Measurements from ENCODE around the gene ZFHX3.

Gene ZFHX3

DNA sequence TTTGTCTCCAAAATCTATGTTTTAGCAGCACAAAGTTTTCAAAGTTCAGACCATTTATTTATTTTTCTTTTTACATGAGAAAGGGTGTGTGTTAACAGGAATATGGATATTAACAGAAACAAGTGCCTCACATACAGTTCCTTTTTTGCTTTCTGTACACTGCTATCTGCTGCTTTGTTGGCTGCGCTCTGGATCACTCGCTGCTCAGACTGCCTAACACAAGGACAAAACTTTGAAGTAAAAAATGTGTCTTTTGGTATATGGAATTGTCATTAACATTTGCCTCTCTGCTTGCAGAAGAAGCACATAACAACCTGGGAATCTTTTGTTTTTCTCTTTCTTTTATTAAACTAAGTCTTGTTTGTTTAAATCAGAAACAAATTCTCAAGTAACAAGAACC lies 262.8 kb downstream of the ZFHX3 start:
- no peak for DNase-seq

DNA sequence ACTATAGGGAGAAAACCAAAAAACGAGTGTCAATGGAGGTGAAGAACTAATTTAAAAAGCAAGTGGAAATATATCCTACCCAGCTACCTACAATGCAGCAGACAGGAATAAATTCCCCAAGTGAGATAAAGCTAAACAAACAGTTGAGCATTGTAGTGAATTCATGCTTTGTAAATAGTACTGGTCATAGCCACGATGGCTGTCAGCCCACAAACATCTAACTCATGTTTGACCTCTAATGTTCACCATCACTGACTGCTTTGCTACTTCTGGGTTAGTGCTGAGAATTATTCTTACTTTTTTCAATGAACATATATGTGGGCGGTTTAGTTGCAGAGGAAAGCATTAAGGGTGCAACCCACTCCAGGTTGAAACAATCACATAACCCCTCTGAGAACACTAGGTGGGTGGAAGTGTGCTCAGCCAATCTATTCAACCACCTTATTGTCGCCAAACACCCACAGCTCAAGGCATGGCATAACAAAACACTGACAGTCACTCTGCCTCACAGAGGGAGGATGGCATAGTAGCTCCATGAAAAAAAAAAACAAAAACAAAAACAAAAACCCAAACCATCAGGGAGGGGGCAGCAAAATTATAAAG lies 264.1 kb downstream of the ZFHX3 start:
- no peak for DNase-seq

DNA sequence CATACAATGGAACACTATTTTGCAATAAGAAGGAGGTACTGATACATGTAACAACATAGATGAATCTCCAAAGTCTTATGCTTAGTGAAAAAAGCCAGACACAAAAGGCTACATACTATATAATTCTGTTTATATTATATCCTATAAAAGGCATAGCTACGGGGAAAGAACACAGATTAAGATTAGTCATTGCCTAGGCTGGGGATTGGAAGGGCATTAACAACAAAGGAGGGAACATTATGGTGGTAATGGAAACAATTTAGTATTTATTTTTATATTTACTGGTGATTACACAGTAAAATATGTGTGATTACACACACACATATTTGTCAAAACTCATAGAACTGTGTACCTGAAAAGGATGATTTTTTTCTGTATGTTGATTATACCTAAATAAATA lies 278.1 kb downstream of the ZFHX3 start:
- no peak for DNase-seq

DNA sequence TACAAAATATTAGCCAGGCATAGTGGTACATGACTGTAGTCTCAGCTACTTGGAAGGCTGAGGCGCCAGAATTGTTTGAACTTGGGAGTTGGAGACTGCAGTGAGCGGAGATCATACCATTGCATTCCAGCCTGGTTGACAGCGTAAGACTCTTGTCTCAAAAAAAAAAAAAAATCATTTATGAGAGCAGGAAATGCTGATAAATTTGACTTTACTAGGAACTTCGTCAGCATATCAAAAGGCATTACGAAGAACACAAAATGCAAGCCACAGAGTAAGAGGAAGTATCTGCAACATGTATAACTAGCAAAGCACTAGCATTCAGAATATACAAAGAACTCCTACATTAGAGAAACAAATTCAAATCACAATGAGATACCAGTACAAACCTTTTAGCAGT lies 279.3 kb downstream of the ZFHX3 start:
- no peak for DNase-seq

DNA sequence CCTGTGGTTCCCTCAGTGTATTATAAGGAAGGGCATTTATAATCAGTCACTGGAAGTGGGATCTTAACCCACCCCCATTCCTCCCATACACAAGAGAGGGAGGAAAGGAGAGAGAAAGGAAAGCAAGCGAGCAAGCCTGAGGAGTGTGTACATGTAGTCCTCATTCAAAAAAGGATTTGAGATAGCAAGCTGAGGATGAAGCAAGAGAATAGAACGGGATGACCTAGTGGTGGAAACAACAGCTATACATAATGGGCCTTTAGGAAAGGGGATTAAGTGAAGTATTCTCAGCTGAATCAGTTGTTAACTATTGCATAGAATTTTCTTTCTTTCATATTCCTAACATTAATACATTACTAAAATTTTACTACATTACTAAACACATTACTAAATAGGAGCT lies 281.4 kb downstream of the ZFHX3 start:
- DNase-seq: no peak

DNA sequence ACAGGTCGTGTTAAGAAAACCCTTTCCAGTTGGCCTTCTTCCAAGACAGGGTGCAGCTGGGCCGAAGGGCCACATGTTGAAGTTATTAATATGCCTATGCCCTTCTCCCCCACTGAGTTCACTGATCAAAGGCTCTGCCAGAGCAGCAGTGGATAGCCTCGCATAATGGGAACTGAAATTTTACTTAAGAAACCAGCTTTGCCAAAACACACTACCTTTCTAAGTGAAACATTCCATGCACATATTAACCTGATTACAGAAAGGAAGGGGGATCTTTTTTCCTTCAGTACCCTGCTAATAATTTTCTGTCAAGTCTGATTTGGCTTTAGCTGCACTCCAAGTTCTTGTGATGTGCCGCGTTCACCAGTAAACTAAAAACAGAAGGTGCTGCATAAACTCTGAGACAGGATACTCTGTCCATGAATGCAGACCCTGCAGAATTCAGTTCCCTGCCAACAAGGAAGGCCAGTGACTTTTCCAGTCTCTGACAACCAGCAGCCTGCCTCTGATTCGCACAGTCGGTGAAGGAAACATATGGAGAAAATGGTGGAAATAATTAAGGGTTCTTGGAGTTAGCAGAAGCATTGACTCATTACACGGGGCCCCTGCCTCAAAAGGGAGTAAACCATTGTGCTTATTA lies 283.8 kb downstream of the ZFHX3 start:
- no peak for DNase-seq

- no peak for DNase-seq
These were observed 287.3 kb downstream of the ZFHX3 start for GRCh38 chr16:72760581-72760980.

DNA sequence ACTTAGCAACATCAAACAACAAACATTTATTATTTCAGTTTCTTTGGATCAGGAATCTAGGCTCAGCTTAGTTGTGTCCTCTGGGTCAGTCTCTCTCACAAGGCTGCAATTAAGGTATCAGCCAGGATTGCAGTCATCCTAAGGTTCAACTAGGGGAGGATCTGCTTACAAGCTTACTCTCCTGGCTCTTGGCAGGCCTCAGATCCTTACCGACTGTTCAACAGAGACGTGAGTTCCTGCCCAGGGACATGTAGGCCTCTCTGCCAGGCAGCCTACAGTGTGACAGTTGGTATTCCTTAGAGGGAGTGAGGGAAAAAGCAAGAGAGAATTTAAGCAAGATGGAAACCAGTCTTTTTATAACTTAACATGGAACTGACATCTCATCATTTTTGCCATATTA lies 294.0 kb downstream of the ZFHX3 start:
- DNase-seq: no peak

GRCh38 chr16:72752004-72752695 lies 295.8 kb downstream of the ZFHX3 start:
- DNase-seq: no peak

GRCh38 chr16:72751076-72751475 lies 296.9 kb downstream of the ZFHX3 start:
- DNase-seq: no peak

- DNase-seq: no peak
These were observed 298.8 kb downstream of the ZFHX3 start for GRCh38 chr16:72749091-72749490.

- no peak for DNase-seq
These were observed 303.7 kb downstream of the ZFHX3 start for GRCh38 chr16:72744076-72744793.

DNA sequence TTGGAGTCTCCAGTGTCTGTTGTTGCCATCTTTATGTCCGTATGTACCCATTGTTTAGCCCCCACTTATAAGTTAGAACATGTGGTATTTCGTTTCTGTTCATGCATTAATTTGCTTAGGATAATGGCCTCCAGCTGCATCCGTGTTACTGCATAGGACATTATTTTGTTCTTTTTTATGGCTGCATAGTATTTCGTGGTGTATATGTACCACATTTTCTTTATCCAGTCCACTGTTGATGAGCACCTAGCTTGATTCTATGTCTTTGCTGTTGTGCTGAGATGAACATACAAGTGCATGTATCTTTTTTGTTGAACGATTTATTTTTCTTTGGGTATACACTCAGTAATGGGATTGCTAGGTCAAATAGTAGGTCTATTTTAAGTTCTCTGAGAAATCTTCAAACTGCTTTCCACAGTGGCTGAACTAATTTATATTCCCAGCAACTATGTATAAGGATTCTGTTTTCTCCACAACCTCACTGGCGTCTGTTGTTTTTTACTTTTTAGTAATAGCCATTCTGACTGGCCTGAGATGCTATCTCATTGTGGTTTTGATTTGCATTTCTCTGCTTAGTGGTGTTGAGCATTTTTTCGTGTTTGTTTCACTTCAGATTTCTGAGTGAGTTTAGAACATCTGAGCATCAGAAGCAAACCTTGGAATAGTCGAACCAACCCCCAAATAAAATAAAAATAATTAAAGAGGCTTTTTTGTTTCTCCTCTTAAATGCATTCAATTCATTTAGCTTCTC lies 304.7 kb downstream of the ZFHX3 start:
- no peak for DNase-seq

DNA sequence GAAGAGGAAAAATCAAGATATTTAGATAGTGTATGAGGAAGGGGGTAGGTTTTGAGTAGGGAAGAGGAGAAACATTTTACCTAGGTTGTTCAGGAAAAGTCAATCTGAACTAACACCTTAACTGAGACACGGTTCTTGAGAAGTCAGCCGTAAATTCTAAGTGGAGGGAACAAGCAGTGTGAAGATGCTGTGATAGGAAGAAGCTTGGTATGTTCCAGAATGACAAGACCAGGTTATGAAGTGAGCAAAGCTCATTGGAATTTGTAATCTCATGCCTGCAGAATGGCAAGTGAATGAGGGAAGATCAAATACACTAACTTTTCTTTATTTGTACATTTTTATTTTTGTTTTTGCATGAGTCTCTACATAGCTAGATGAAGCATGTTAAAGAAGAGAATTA lies 307.6 kb downstream of the ZFHX3 start:
- DNase-seq: no peak

DNA sequence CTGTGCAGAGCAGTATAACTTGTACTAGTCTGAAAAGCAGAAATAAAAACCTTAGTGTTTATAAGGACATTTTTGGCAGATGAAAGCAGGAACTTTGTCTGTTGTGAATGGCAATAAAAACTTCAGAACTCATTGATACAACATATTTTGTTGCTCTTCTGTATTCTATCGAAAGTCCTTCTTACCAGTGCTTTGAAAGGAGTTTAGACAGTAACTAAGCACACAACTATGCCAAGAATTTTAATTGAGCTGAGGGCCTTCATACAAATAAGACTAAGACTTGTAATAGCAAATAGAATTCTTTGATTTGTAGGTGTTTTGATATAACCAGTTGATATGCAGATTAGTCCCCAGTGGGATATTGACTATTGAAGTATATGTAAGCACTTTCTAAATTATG lies 308.4 kb downstream of the ZFHX3 start:
- DNase-seq: no peak

GRCh38 chr16:72736074-72736473 lies 311.9 kb downstream of the ZFHX3 start:
- DNase-seq: no peak

All from activated effector memory CD4-positive, alpha-beta T cell treated with Interleukin-2 at 50 U/mL for 16 hours (primary cell).